HG03558 (cell line): ENCODE measurements around the gene HDAC7.
"Not testable (repeated sequence)": the region's sequence is repeated elsewhere in the genome, so short reads cannot be mapped to it uniquely, and the experiment has no call there.

Source experiments
- ATAC-seq: cut with Tn5 transposase; IDR thresholded peaks from one replicate; pipeline ENCODE4 v1.9.1; 2021; ENCODE audit warnings: moderate number of reproducible peaks; ENCODE audit not compliant: unreplicated experiment; ENCODE audit errors: extremely low read depth

HDAC7 gene

DNA sequence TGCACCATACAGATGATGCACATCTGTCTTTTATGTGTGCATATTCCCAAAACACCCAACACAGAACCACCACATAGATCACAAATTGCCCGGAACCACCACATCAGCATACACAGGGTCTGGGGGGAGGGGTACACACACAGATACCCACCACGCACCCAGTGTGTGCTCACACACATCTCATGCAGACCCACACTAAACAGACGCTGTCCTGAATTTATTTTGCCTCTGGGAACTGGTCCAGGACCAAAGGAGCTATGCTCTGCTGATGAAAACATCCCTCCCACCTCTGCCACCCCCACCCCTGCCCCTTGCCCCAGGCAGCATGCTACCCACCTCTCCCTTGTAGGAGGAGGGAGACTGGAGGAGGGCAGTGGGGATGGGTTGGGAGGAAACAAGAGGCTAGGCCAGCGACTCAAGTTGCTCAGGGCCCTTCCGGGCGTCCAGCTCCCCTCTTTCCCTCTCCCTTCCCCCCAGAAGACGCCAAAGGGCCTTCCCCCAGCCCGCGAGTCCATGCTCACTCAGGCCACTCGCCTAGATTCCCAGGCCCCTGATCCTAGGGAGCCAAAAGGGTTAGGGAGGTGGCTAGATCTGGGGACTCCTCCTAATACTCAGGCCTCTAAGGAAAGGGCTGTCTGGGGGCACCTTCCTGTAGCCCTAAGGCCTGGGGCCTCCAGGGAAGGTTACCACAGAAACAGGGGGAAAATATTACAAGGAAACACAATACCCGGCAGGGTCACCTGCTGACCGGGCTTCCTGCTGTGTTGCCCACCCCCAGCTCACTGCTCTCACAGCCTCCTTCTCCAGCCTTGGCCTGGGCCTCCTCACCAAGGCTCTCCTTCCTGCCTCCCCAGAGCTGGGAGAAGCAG, 3.1 kb downstream of the HDAC7 start:
- no peak for ATAC-seq

DNA sequence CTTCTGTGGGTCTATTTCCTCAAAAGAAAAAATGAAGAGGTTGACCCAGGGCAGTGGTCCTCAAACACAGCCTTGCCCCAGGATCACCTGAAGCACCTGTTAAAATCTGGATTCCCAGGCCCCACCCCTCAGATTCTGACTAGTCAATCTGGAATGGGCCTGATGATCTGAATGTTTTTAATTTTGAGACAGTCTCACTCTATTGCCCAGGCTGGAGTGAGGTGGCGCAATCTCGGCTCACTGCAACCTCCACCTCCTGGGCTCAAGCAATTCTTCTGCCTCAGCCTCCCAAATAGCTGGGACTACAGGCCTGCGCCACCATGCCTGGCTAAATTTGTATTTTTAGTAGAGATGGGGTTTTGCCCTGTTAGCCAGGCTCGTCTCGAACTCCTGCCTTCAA, 4.3 kb downstream of the HDAC7 start:
- ATAC-seq: not testable (repeated sequence)

DNA sequence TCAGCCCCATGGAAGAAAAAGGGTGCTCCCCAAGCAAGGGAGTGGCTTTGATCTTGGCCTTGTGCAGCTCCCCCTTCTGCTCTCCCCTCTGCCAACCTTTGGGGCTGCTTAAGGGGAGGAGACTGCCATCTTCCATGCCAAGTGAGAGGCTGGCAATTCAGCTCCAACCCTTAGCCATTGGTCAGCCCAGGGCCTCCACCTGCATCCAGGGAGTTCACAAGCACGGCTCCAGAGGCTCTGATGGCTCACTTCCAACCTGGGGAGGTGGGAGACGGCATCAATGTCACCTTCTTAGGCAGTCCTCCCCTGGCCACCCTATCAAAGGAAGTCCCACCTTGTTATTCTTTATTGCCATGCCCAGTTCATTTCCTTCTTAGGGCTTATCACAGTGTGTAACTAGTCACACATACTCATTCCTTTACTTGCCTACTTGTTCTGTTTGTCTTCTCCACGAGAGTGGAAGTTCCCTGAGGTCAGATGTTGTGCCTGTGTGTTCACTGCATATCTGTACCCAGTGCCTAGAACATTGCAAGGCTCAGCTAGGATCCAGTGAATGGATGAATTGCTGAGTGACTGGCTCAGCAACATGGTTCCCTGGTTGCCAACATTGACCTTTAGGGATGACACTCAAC, 5.0 kb downstream of the HDAC7 start:
- no peak for ATAC-seq

DNA sequence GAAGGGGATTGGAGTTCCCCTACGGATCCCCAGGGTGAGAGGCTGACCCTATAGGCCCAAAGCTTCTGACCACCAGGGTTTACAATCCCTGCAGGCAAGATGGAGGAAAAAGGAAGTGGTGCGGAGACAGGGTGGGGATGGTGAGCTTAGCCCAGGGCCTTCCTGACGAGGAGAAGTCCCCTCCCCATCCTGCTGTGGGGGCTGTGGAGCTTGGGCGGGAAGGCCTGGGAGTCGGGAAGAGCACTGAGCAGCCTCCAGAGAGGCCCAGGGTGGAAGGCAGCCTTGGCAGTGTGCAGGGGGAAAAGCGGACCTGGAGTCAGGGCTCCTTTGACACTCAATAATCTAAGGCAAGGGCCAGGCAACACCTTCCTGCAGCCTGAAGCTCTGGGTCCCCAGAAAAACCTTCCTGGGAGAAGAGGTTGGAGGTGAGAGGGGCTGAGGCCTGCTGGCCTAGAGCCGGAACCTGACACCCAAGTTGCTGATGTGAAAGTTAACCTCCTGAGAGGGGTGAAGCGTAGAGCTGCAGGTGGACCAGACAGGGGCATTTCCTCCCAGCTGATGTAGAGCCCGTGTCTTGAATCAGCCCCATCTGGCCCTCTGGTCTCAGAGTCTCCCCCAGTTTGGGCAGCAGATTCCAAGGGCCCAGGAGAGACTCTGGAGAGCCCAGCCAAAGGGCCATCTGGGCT, 6.0 kb downstream of the HDAC7 start:
- no peak for ATAC-seq

DNA sequence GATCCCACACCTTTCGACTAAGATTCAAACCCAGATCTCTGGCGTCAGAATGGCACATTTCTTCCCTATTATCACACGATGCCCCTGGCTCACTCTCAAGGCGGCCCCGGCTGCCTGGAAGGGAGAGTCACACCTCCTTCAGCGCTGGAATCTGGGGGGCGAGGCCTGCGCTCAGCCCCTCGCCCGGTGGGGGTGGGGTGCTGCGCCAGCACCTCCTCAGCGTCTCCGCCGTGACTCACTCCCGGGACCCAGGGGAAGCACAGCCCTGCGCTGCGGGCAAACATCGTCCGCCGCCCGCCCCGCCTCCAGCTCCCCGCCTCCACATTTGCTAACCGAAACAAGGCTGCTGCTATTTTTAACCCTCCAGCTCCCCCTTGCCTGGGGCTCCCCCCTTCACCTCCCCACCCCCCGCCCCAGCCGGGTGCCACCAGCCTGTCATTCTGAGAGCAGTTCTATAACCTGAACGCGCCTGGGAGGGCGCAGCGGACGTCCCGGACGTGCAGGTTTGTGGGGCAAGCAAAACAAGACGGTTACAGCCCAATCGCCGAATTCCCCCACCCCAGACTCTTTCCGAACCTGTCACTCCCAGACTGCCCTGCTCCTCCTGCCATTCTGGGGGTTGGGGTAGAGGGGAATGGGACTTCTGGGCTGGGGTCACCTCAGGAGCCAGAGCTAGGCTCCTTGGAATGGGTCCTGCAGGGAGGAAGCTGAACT, 6.7 kb downstream of the HDAC7 start:
- peak; percentile 44 for ATAC-seq

DNA sequence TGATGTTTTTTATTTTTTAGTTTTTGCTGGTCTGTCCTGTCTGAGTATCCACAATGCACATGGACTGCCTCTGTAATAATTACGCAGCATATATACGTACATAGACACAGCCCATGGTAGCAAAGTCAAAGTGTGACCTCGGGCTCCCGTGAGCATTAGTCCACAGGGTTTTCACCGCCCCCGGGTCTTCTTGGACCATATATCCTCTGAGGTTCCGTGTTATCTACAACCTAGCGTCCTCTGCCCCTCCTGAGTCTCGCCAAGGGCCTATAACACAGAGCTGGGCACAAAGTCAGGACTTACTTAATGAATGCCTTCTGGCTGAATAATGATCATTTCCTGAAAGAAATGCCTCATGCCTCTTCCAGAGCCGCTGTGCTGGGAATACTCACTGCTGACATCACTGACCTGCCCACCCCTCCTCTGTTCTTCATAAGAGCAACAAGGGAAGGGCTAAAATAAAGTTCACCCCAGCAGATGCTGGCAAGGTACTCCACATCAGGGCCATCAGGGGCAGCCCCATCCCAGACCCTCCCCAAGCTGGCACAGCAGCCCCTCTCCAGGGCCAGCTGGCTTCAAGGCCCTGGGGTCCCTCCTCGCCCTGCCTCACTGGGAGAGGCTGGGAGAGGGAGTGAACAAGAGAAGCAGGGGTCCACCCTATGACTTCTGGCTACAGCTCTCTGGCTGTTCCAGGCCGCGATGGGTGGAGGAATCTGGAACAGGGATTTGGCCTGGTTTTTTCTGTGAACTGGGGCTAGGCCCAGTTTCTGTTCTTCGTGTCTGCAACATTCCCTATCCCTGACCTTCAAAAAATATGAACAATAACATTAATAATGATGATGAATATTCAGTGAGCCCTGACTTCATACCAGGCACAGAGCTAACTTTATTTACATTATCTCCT, 7.9 kb downstream of the HDAC7 start:
- no peak for ATAC-seq

DNA sequence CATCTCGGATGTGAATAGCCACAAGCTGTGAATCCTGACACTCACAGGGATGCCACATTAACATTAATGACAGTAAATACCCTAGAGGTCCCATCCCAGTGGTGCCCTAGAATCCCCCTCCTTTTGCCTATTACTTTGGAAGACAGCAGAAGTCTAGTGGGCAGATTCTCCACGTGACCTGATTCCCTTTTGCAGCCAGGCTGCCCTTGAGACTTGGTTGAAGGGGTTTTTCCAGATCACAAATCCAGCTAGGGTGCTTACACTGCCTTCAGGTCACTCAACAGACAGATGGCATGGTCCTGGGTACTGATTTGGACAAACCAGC, 8.7 kb downstream of the HDAC7 start:
- ATAC-seq: no peak

DNA sequence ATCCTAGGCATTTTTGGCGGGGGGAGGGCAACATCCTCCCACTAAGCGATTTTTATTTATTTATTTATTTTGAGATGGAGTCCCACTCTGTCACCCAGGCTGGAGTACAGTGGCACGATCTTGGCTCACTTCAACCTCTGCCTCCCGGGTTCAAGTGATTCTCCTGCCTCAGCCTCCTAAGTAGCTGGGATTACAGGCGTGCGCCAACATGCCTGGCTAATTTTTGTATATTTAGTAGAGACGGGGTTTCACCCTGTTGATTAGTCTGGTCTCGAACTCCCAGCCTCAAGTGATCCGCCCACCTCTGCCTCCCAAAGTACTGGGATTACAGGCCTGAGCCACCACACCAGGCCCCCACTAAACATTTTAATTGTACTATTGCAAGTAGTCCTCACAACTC, 10.2 kb downstream of the HDAC7 start:
- ATAC-seq: not testable (repeated sequence)

DNA sequence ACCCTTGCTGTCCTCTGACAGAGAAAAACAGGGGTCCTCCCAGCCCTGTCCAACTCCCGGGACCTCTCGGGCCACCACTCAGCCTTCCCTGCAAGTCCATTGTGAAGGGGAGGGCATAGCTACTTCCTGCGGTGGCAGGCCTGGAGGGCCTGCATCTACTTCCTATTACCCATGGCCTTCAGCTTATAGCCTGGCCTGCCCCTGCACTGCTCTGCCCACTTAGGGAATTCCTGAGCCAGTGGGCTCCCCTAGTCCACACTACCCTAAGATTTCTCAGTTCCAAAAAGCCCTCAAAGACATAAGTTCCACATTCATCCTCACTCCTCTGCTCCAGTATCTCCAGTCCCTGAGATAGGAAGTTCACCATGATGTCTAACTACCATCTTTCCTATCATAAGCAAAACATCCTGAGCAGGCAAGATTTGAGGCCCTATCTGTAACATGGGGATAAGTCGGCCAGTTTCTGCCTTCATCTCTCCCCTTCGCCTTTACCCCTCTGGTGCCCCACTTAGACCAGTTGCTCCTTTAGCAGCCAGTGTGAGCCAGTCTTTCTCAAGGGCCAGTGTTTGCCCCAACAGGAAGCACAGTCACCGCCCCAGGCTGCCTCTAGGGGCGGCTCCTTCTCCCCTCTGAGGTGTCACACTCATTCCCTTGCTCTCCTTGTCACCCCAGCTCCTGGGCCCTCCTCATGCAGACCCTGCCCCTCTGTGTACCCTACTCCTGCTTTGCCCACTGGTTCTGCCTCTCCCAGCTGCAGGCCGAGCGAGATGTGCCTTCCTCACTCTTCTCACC, 10.9 kb downstream of the HDAC7 start:
- ATAC-seq: no peak

DNA sequence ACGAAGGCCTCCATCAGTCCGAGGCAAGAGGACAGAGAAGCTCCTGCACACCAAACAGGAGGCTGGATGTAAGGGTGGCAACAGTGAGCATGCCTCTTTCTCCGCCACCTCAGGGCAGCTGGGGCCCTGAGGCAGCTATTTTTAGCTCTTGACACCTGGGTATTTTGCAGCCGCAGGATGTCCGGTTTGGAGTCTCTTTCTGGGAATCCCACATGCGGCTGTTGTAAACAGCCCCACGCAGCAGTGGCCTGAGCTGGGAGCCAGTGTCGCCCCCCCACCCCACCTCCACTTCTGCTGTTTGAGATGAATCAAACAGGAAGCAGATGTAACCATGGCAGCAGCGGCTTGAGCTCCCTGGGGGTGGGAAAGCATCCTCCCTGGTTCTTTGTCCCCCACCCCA, 11.7 kb downstream of the HDAC7 start:
- no peak for ATAC-seq

DNA sequence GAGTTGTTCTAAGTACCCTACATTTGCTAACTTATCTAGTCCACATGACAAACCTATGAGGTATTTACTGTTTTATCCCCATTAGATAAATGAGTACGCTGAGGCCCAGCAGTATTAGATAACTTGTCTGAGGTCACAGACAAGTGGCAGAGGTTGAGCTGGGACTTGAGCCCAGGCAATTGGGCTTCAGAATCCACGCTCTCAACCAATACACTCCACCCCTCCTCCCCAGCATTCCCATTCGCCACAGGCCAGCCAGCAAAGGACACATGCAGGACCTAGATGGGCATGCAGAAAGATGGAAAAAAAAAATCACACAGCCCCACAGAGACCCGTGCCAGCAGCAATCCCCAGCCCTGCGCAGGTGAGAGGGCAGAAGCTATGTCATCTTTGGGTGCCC, 12.4 kb downstream of the HDAC7 start:
- no peak for ATAC-seq

DNA sequence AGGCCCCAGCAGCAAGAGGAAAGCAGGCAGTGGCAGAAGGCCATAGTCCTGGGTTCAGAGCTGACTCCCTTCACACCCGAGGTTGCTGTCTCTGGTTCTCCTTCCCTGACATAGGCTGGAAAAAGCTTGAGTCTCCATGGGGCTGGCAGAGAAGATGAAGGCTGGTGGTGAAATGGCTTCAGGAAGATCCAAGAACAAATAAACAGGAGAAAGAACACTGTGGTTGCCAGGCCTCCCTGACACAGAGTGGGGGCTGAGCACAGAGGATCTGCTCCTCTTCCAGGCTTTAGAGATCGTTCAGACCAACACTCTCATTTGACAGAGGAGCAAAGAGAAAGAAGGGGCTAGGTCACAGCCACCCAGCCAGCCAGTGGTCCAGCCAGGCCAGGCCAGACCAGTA, 14.3 kb downstream of the HDAC7 start:
- ATAC-seq: no peak

DNA sequence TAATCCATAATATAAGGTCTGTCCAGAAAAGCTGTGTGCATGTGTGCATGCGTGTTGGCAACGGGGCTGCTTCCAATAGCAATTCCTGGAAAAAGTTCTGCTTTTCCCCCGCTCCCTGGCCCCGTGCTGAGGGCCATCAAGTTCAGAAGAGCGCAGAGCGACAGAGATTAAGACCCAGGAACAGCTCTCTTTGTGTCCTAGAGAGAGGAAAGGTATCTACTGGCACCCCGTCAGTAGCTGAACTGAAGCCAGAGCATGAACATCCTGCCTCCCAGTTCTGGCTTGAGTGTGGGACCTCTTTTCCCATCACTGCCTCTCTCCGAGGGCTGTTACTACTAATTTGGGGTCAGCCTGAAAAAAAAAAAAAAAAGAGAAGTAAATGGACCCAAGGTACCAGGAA, 15.5 kb downstream of the HDAC7 start:
- ATAC-seq: no peak

DNA sequence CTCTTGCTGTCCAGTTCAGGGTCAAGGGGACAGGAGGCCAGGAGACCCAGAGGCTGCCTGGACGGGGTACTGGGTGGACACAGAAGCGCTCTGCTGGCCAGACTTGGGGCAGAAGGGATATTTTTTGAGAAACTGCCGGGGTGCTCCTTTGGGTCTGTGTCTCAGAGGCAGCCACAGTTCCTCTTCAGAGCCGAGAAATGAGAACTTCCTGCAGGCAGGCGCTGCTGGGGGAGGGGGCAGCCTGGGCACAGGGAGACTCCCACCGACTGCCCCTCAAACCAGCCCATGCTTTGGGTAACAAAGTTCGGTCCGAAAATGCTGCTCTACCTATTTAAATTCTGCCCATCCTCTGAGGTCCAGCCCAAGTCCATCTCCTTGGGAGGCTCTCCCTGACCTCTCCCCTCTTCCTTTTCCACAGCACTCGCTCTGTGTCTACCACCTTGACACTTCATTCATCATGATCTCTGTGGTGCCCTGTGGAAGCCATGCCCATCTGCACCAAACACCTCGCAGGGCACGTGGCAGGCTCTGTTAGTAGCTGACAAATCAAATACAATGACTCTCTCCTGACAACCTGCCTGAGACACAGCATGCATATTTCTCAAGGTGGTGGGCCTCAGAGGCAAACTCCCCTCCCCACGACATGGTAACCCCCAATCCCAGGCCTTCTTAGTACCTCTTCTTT, 16.4 kb downstream of the HDAC7 start:
- ATAC-seq: no peak

DNA sequence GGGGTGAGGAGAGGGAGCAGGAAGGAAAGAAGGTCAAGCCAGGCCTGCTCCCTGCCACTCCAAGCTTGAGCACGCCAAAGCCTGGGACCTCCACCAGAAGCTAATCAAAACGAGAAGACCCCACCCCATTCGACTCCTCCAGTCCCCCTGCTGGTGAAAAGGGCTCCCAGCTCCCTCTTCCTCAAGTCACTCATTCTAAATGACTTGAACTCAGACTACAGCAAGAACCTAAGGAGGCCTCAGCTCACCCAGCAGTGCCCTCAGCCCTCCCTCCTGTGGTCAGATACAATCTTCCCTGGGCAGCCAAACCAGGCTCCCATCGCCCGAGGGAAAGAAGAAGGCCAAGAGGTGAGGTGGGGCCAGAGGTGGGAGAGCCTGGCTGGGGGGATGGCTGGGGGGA, 17.4 kb downstream of the HDAC7 start:
- no peak for ATAC-seq

DNA sequence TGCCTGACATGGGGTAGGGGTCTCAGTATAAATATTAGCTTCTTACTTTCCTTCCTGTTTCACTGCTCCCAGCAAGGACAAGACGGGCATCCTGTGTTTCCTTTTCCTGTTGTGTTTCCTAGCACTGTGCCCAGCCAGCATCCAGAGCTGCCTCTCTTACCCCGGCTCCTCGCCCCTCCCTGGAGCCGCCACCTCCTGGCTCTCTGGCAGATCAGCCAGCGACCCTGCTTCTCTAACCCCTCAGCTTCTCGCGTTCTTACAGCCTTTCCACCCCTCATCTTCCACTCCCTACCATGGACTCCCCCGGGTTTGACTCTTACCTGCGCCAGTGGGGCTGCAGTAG, 17.8 kb downstream of the HDAC7 start:
- no peak for ATAC-seq

DNA sequence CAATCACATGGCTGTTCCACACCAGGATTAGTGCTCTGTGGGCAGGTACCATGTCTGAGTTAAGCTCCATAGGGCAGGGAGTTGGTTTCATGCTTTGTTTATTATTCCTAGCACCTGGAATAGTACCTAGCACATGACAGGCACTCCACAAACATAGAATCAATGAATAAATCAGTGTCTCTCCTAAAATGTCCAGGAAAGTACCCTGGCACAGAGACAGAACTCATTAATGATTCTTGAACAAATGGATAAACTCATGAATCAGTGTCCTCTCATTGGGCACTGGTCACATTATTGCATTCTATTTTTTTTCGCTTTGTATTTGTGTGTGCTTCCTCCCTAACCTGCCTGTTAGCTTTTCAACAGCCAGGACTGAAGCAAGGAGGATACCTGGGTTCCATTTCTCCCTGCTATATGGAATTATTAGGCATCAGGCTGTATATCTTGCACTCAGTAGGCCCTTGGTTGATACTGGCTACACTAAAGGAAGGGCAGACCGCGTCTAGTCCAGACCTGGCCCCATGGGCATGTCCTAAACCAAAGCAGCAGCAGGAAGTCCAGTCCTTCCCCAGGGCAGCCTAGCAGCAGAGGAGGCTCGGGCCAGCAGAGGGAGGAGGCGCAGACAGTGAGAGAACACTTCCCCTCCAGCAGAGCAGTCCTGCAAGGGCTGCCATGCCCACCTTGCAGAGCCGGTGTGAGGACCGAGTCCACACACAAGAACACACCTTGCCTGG, 18.4 kb downstream of the HDAC7 start:
- ATAC-seq: no peak

DNA sequence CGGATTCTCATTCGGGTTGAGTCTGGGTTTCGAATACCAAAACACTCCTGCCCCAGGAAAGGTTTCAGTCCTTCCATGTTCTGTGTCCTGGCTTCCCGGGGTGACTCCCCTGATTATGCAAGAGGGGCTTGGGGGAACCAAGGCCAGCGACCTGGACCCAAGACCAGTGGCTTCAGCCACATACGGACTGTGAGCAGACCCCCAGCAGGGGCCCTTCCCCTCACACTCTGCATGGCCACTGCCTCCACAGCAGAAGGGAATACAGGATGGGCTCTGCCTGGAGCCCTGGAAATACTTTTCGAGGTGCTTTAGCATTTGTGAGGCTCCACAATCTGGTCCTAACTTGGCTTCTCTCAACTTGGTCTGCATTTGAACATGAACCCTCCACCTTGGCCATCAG, 19.1 kb downstream of the HDAC7 start:
- no peak for ATAC-seq
